Mucosa of stomach (tissue), 1 donor: Measurements from ENCODE around the gene MAGI2.

Experiments
- H3K27me3 ChIP-seq: one replicate; pipeline ENCODE4 v1.7.0; 2013; ENCODE audit warnings: mild to moderate bottlenecking, low read length; ENCODE audit not compliant: control insufficient read depth, insufficient read depth
- H3K36me3 ChIP-seq: one replicate; pipeline ENCODE4 v1.7.0; 2013; ENCODE audit warnings: low read length; ENCODE audit not compliant: control insufficient read depth, insufficient read depth
- H3K4me1 ChIP-seq: one replicate; pipeline ENCODE4 v1.7.0; 2013; ENCODE audit warnings: mild to moderate bottlenecking, low read length; ENCODE audit not compliant: control insufficient read depth, insufficient read depth
- H3K4me3 ChIP-seq: one replicate; pipeline ENCODE4 v1.7.0; 2013; ENCODE audit warnings: low read length
- H3K9ac ChIP-seq: one replicate; pipeline ENCODE4 v1.7.0; 2013; ENCODE audit warnings: mild to moderate bottlenecking, low read length, moderate library complexity
- H3K9me3 ChIP-seq: one replicate; pipeline ENCODE4 v1.7.0; 2013; ENCODE audit warnings: mild to moderate bottlenecking, low read length, moderate library complexity; ENCODE audit not compliant: control insufficient read depth
- donor health status: Pancreatic carcinoma.

Gene MAGI2

GRCh38 chr7:78081888-78082287 is 1371.6 kb downstream of the MAGI2 start:
- H3K9ac ChIP-seq = no peak overlapping the region
- H3K9me3 ChIP-seq = no peaks in the 10 kb centered on the region
- no peaks in the 10 kb centered on the region for H3K27me3 ChIP-seq
- no peaks in the 10 kb centered on the region for H3K4me1 ChIP-seq
- H3K36me3 ChIP-seq = no peaks in the 10 kb centered on the region
- no peak overlapping the region for H3K4me3 ChIP-seq

GRCh38 chr7:78081344-78081743 is 1372.1 kb downstream of the MAGI2 start:
- Histone ChIP-seq H3K9me3 (no peaks in the 10 kb centered on the region), H3K9ac (no peak overlapping the region), H3K4me1 (no peaks in the 10 kb centered on the region), H3K27me3 (no peaks in the 10 kb centered on the region), H3K36me3 (no peaks in the 10 kb centered on the region), H3K4me3 (no peak overlapping the region)

- no peaks in the 10 kb centered on the region for H3K4me1 ChIP-seq
- no peaks in the 10 kb centered on the region for H3K9me3 ChIP-seq
- H3K36me3 ChIP-seq = no peaks in the 10 kb centered on the region
- H3K27me3 ChIP-seq = no peaks in the 10 kb centered on the region
- H3K4me3 ChIP-seq = no peak overlapping the region
- no peak overlapping the region for H3K9ac ChIP-seq
These were observed 1372.7 kb downstream of the MAGI2 start for GRCh38 chr7:78080811-78081210.

- H3K4me1 ChIP-seq = no peaks in the 10 kb centered on the region
- no peak overlapping the region for H3K4me3 ChIP-seq
- H3K27me3 ChIP-seq = no peaks in the 10 kb centered on the region
- no peaks in the 10 kb centered on the region for H3K9me3 ChIP-seq
- H3K9ac ChIP-seq = no peak overlapping the region
- H3K36me3 ChIP-seq = no peaks in the 10 kb centered on the region
These were observed 1373.2 kb downstream of the MAGI2 start for GRCh38 chr7:78080241-78080640.

GRCh38 chr7:78074713-78075112 is 1378.8 kb downstream of the MAGI2 start:
- Histone ChIP-seq H3K4me3 (no peak overlapping the region), H3K9ac (no peak overlapping the region), H3K36me3 (no peaks in the 10 kb centered on the region), H3K27me3 (no peaks in the 10 kb centered on the region), H3K4me1 (no peaks in the 10 kb centered on the region), H3K9me3 (no peaks in the 10 kb centered on the region)

- Histone ChIP-seq H3K36me3 (no peaks in the 10 kb centered on the region), H3K4me3 (no peak overlapping the region), H3K9ac (no peak overlapping the region), H3K9me3 (no peaks in the 10 kb centered on the region), H3K27me3 (no peaks in the 10 kb centered on the region), H3K4me1 (no peaks in the 10 kb centered on the region)
These were observed 1379.7 kb downstream of the MAGI2 start for GRCh38 chr7:78073609-78074382.

GRCh38 chr7:78072201-78072590 is 1381.3 kb downstream of the MAGI2 start:
- no peaks in the 10 kb centered on the region for H3K9me3 ChIP-seq
- no peaks in the 10 kb centered on the region for H3K4me1 ChIP-seq
- no peaks in the 10 kb centered on the region for H3K27me3 ChIP-seq
- H3K4me3 ChIP-seq = no peak overlapping the region
- no peak overlapping the region for H3K9ac ChIP-seq
- H3K36me3 ChIP-seq = no peaks in the 10 kb centered on the region

- Histone ChIP-seq H3K27me3 (no peaks in the 10 kb centered on the region), H3K4me1 (no peaks in the 10 kb centered on the region), H3K4me3 (no peak overlapping the region), H3K36me3 (no peaks in the 10 kb centered on the region), H3K9ac (no peak overlapping the region), H3K9me3 (no peaks in the 10 kb centered on the region)
These were observed 1381.8 kb downstream of the MAGI2 start for GRCh38 chr7:78071491-78072200.

- Histone ChIP-seq H3K36me3 (no peaks in the 10 kb centered on the region), H3K4me3 (no peak overlapping the region), H3K9me3 (no peaks in the 10 kb centered on the region), H3K27me3 (no peaks in the 10 kb centered on the region), H3K9ac (no peak overlapping the region), H3K4me1 (no peaks in the 10 kb centered on the region)
These were observed 1386.9 kb downstream of the MAGI2 start for GRCh38 chr7:78066599-78066998.

- H3K9ac ChIP-seq = no peak overlapping the region
- no peaks in the 10 kb centered on the region for H3K4me1 ChIP-seq
- no peaks in the 10 kb centered on the region for H3K36me3 ChIP-seq
- H3K9me3 ChIP-seq = no peaks in the 10 kb centered on the region
- H3K4me3 ChIP-seq = no peak overlapping the region
- no peaks in the 10 kb centered on the region for H3K27me3 ChIP-seq
These were observed 1389.7 kb downstream of the MAGI2 start for GRCh38 chr7:78063758-78064157.

- no peak overlapping the region for H3K4me3 ChIP-seq
- H3K9me3 ChIP-seq = no peaks in the 10 kb centered on the region
- H3K9ac ChIP-seq = no peak overlapping the region
- no peaks in the 10 kb centered on the region for H3K27me3 ChIP-seq
- H3K36me3 ChIP-seq = no peaks in the 10 kb centered on the region
- no peaks in the 10 kb centered on the region for H3K4me1 ChIP-seq
These were observed 1391.3 kb downstream of the MAGI2 start for GRCh38 chr7:78062214-78062613.

- H3K27me3 ChIP-seq = no peaks in the 10 kb centered on the region
- H3K4me1 ChIP-seq = no peaks in the 10 kb centered on the region
- H3K9ac ChIP-seq = no peak overlapping the region
- H3K36me3 ChIP-seq = no peaks in the 10 kb centered on the region
- H3K9me3 ChIP-seq = no peaks in the 10 kb centered on the region
- H3K4me3 ChIP-seq = no peak overlapping the region
These were observed 1395.9 kb downstream of the MAGI2 start for GRCh38 chr7:78057571-78057970.
